ENCODE results near the gene PLCL1.

DNA sequence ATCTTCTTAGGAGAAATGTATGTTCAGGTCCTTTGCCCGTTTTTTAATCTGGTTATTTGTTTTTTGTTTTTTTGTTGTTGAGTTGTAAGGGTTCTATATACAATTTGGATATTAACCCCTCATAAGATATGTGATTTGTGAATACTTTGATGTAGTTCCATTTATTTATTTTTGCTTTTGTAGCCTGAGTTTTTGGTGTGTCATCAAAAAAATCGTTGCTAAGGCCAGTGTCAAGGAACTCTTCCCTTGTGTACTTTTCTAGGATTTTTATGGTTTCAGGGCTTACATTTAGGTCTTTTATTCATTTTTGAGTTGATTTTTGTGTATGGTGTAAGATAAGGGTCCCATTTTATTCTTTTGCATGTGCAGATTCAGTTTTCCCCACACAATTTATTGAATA, 372.6 kb downstream of the PLCL1 start:
- TF ChIP-seq EZH2 (IDR thresholded peaks at IDR 0.05; ENCODE audit: borderline replicate concordance, low read length): no peak
- TF ChIP-seq, protein P1, sequence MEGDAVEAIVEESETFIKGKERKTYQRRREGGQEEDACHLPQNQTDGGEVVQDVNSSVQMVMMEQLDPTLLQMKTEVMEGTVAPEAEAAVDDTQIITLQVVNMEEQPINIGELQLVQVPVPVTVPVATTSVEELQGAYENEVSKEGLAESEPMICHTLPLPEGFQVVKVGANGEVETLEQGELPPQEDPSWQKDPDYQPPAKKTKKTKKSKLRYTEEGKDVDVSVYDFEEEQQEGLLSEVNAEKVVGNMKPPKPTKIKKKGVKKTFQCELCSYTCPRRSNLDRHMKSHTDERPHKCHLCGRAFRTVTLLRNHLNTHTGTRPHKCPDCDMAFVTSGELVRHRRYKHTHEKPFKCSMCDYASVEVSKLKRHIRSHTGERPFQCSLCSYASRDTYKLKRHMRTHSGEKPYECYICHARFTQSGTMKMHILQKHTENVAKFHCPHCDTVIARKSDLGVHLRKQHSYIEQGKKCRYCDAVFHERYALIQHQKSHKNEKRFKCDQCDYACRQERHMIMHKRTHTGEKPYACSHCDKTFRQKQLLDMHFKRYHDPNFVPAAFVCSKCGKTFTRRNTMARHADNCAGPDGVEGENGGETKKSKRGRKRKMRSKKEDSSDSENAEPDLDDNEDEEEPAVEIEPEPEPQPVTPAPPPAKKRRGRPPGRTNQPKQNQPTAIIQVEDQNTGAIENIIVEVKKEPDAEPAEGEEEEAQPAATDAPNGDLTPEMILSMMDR (IDR thresholded peaks at IDR 0.05; ENCODE audit: low read length): no peak
